Esophagus squamous epithelium (tissue), 5 donors: ENCODE data around the gene TFF3. TPM values are rescaled to one million over a fixed set of nuclear protein-coding genes. Genes with fewer than 3 reads are reported as not detected.

Source experiments
- DNase-seq: peaks from one replicate; lab custom pipeline; 2025; lab: John Stamatoyannopoulos, UW
- H3K27ac ChIP-seq, 4 donors: fragments of 200-600 bp; sonication (generic); one replicate each; pipeline ENCODE4 v1.5.1; 2016 to 2019; ENCODE audit warnings: mild to moderate bottlenecking in 1 of 4
- H3K27me3 ChIP-seq, 4 donors: fragments of 200-600 bp; sonication (generic); 1 replicate in 3 of 4; 2 replicates in 1 of 4; pipeline versions ENCODE4 v1.5.1 to v1.6.0; 2017 to 2021; ENCODE audit warnings: antibody characterized with exemption in 1 of 4
- H3K36me3 ChIP-seq, 3 donors: fragments of 200-600 bp; sonication (generic); one replicate each; pipeline ENCODE4 v1.5.1; 2016 to 2019
- H3K4me1 ChIP-seq, 3 donors: fragments of 200-600 bp; sonication (generic); one replicate each; pipeline ENCODE4 v1.5.1; 2017 to 2019
- H3K4me3 ChIP-seq, 4 donors: fragments of 200-600 bp; sonication (generic); 1 replicate in 3 of 4; 2 replicates in 1 of 4; pipeline ENCODE4 v1.5.1; 2016 to 2019; ENCODE audit warnings: mild to moderate bottlenecking in 2 of 4, moderate library complexity in 1 of 4
- H3K9me3 ChIP-seq, 3 donors: fragments of 200-600 bp; sonication (generic); one replicate each; pipeline ENCODE4 v1.5.1; 2016 to 2019
- CTCF ChIP-seq, 6 experiments: fragments of 450-650 bp in 4 of 6; fragments of 200-600 bp in 2 of 6; sonication (generic) in 2 of 6; IDR thresholded peaks; one replicate each; pipeline ENCODE4 v1.5.1; 2016 to 2019; ENCODE audit warnings: antibody characterized with exemption in 6 of 6, mild to moderate bottlenecking in 4 of 6, moderate library complexity in 4 of 6
- POLR2A ChIP-seq, 4 donors: fragments of 450-650 bp; IDR thresholded peaks; one replicate each; pipeline ENCODE4 v1.6.1; 2017; ENCODE audit warnings: antibody characterized with exemption in 4 of 4, mild to moderate bottlenecking in 4 of 4, moderate library complexity in 3 of 4
- WGBS, 2 donors: methylation state at CpG; one replicate each; pipeline ENCODE4 v1.1.5; 2018; 5-methylcytosine and 5-hydroxymethylcytosine counted together
- intact Hi-C: fragments of 100-400 bp; cut with DNase I; formaldehyde crosslinking; loops from one replicate; pipeline ENCODE4 v1.15.0; 2022
- total RNA-seq, 4 donors: library from RNA; depleted of rRNA; stranded (reverse); fragments of >200 nt; gene quantifications; one replicate each; pipeline ENCODE4 v1.1.0, GENCODE V29; 2016
- donor health status: DM: yes; HTN: yes; CAD: no.

Gene TFF3
- total RNA-seq, 4 donors from 2014 or later: 1.4 to 15.1 (median 7.2) TPM; not detected in 1

- peaks cover 0 to 41% (median 0%) of the 10 kb centered on the region in 4 donors for H3K27me3 ChIP-seq
- intact Hi-C loops: no loop called here
- 69 to 77% methylated on average over 4 to 8 of the region's 10 CpGs for WGBS, 2 donors
- no peaks in the 10 kb centered on the region for H3K9me3 ChIP-seq
- H3K27ac ChIP-seq: no peak overlapping the region
- no peak for TF ChIP-seq POLR2A (IDR thresholded peaks at IDR 0.05)
- no peak for TF ChIP-seq CTCF (IDR thresholded peaks at IDR 0.05)
- no peak overlapping the region for H3K4me3 ChIP-seq
- H3K36me3 ChIP-seq: no peaks in the 10 kb centered on the region
- no peak for DNase-seq
- peaks cover 0 to 8% (median 0%) of the 10 kb centered on the region in 3 donors for H3K4me1 ChIP-seq
Measured at GRCh38 chr21:42319376-42319775, 4.2 kb upstream of the TFF3 start.

- 88 to 95% methylated on average over 4 to 6 of the region's 20 CpGs for WGBS, 2 donors
- intact Hi-C loops: no loop called here
- Histone ChIP-seq H3K4me1 (peaks cover 0 to 8% (median 0%) of the 10 kb centered on the region in 3 donors), H3K36me3 (no peaks in the 10 kb centered on the region), H3K4me3 (no peak overlapping the region), H3K27me3 (peaks cover 0 to 33% (median 0%) of the 10 kb centered on the region in 4 donors), H3K27ac (peak overlapping the region in 1 of 4 donors; percentile 2), H3K9me3 (no peaks in the 10 kb centered on the region)
- no peak for TF ChIP-seq CTCF (IDR thresholded peaks at IDR 0.05)
- no peak for TF ChIP-seq POLR2A (IDR thresholded peaks at IDR 0.05)
- no peak for DNase-seq
Measured at GRCh38 chr21:42317826-42318746, 2.9 kb upstream of the TFF3 start.

GRCh38 chr21:42317341-42317741 is 2.1 kb upstream of the TFF3 start:
- no peaks in the 10 kb centered on the region for H3K36me3 ChIP-seq
- no peak for DNase-seq
- H3K27ac ChIP-seq: no peak overlapping the region
- TF ChIP-seq CTCF (IDR thresholded peaks at IDR 0.05) (no peak), POLR2A (IDR thresholded peaks at IDR 0.05) (no peak)
- no peak overlapping the region for H3K4me3 ChIP-seq
- no CpG with 5 or more reads among the region's 8 CpGs for WGBS, 2 donors
- peaks cover 0 to 31% (median 0%) of the 10 kb centered on the region in 4 donors for H3K27me3 ChIP-seq
- H3K4me1 ChIP-seq: peaks cover 0 to 8% (median 0%) of the 10 kb centered on the region in 3 donors
- no peaks in the 10 kb centered on the region for H3K9me3 ChIP-seq
- intact Hi-C loops: no loop called here

- Histone ChIP-seq H3K4me1 (peaks cover 0 to 8% (median 0%) of the 10 kb centered on the region in 3 donors), H3K4me3 (no peak overlapping the region), H3K27ac (no peak overlapping the region), H3K27me3 (peaks cover 0 to 30% (median 0%) of the 10 kb centered on the region in 4 donors), H3K36me3 (no peaks in the 10 kb centered on the region), H3K9me3 (no peaks in the 10 kb centered on the region)
- no peak for DNase-seq
- TF ChIP-seq POLR2A (IDR thresholded peaks at IDR 0.05) (no peak), CTCF (IDR thresholded peaks at IDR 0.05) (no peak)
- intact Hi-C loops: no loop called here
- WGBS, 2 donors: 92% methylated on average over 4 to 8 of the region's 16 CpGs
Measured at GRCh38 chr21:42316891-42317290, 1.7 kb upstream of the TFF3 start.
